Cerebellar nuclear complex (tissue), 1 donor: ENCODE data around the gene ZNF221.
"Not testable (repeated sequence)": the region's sequence is repeated elsewhere in the genome, so short reads cannot be mapped to it uniquely, and the experiment has no call there.

ENCODE experiments used
- DNase-seq, 2 experiments: peaks; one replicate each; lab custom pipeline; 2025; lab: John Stamatoyannopoulos, UW

ZNF221 gene

DNA sequence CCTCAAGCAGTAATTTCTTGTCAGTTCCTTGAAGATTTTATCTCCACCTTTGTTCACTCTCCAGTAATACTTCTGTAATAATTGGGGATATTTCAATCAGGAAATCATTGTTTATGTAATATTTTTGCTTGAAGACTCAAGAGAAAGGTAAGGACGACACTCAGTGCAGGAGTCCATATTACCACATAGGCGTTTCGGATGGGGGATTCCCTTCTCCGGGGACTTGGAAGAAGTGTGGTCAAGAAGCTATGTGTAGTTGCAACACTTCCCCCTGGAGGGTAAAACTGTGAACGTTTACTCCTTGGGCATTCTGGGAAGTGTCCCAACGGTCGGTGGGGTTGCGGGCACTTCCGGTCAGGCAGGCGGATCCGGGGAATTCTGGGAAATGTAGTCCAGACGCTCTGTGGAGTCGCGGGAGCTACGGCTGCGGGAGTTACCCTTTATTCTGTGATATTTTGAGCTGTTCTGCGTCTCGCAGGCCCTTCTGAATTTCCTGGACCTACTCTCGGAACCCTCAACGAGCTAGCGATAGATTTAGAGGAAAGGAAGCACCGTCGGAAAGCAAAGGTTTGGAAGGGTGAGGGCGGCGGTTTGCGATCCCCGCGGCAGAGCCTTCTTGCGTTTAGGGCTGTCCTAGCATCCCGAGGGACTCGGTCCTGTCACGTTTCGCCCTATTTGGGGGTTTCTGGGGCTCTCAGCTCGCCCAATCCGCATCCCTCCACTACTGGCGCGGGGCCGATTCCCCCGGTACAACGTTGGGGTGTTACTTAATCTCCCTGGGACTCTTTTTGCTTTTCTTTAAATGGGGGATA, at the start of gene ZNF221:
ZNF221 (plus strand) TSS at position 395 of the 812 bp plus-strand sequence. CDS start 11,499 bp downstream, outside the sequence.
- peak; percentile 64 to 81 for DNase-seq

- DNase-seq, result peak; percentile 29 to 56
Observed at GRCh38 chr19:43901395-43902390, 49.3 kb upstream of the ZNF221 start.

DNA sequence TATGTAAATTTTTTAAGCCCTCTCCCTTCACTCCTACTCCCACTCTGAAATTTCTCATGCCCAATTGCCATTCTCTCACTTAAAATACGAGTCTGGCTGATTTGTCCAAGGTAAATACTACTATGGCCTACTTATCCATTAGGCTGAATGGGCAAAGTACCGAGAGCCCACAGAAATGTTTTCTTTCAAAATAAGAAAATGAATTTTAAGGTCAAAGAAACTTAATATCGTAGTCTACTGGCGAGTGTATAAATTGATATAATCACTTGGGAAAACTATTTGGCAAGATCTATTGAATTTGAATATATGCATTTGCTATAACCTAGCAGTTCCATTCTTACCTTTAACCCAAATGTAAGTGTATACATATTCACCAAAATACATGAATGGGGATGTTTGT, 48.6 kb upstream of the ZNF221 start:
- no peak for DNase-seq

DNA sequence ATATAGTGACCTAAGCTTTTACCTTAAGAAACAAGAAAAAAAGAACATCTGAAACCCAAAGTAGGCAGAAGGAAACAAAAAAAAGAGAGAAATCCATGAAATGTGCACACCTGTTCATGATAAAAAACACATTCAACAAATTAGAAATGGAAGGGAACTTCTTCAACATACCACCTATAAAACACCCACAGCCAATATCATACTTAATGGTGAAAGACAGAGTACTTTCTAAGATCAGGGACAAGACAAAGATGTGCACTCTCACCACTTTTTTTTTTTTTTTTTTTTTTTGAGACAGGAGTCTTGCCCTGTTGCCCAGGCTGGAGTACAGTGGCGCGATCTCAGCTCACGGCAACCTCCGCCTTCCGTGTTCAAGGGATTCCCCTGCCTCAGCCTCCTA, 45.1 kb upstream of the ZNF221 start:
- no peak for DNase-seq

DNA sequence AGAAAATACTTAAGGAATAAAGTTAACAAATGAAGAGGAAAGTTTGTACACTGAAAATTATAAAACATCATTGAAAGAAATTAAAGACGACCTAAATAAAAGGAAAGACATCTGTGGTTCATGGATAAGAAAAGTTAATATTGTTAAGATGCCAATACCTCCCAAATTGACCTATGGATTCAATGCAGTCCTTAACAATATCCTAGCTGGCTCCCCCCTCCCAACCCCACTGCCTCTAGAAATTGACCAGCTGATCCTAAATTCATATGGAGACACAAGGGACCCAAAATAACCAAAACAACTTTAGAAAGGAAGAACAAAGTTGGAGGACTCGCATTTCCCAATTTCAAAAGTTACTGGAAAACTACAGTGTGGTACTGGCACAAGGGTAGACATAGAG, 44.3 kb upstream of the ZNF221 start:
- DNase-seq, result no peak

- no peak for DNase-seq
Observed at GRCh38 chr19:43908659-43909058, 42.4 kb upstream of the ZNF221 start.

DNA sequence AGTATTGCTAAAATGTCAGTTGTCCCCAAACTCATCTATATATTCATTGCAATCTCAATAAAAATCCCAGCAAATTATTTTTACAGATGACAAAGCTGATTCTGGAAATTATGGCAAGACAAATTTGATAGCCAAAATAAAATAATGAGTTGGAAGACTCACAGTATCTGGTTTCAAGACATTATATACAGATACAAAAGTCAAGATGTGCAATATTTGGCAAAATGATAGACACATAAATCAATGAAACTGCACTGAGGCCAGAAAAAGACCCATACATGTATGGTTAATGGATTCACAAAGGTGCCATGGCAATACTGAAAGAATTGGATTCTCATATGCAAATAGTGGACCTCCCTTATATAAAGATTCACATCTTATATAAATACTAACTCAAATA, 40.1 kb upstream of the ZNF221 start:
- DNase-seq, result no peak

- no peak for DNase-seq
Observed at GRCh38 chr19:43913383-43913782, 37.6 kb upstream of the ZNF221 start.

DNA sequence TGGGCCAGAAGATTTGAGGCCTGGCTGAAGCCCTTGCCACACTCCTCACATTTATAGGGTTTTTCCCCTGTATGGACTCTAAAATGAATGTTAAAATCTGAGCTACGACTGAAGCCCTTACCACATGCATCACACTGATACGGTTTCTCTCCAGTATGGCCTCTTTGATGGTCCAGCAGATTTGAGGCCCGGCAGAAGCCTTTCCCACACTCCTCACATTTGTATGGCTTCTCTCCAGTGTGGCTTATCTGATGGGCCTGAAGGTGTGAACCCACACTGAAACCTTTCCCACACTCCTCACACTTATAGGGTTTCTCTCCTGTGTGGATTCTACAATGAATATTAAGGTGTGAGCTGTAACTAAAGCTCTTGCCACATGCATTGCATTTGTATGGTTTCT, 37.0 kb upstream of the ZNF221 start:
- DNase-seq, result no peak

- DNase-seq, result no peak
Observed at GRCh38 chr19:43923875-43924274, 27.2 kb upstream of the ZNF221 start.

DNA sequence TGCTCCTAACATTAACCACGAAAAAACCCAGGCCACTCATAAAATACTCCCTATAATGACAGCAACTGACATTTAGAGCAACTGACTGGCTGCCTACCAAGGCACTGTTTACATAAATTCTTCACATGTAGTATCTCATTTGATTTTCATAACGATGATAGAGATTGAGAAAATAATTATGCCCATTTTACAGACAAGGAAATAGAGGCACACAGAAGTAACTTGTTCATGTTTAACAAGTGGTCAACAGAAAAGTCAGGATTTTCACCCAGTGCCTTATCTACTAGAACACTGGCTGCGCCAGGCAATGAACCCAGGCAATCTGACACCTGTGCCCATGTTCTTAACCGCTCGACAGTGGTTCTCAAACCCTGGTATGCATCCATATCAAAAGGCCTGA, 22.2 kb upstream of the ZNF221 start:
- no peak for DNase-seq

GRCh38 chr19:43934055-43934984, 16.7 kb upstream of the ZNF221 start:
- no peak for DNase-seq

DNA sequence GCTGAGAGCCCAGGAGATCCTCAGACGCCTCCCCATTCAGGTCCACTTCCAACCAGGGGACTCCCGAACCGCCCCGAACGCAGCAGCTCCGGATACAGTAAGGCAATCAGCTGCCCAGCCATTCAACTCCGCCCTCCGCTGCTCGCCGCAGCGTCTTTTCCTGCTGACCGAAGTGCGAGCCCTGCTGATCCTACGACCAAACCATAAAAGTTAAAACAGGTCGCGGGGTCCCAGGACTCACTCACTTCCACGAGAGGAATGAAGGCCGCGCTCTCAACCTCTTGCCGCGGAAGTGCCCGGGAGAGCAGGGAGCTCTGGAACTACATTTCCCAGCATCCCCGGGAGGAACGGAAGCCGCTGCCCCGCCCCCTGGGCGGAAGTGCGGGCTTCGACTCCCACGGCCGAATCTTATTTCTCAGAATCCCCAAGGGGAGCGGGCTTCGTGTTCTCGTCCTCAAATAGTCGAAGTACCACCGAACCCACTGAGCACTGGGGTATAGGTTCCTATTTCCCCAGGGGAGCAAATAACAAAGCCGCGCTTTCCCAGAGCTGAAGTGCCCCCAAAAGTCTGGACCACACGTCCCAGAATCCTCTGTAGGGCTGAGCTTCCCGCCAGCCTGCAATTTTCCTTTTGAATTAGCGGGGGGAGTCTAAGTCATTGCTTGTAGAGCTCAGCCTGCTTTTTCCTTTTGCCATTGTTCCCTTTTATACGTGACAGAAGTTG, 15.9 kb upstream of the ZNF221 start, which contains the start of gene ZNF45:
ZNF45 (minus strand) TSS at position 298 of the 724 bp plus-strand sequence. CDS start 13,097 bp downstream, outside the sequence.
- DNase-seq, result peak; percentile 3 to 68

GRCh38 chr19:43936188-43936587, 14.8 kb upstream of the ZNF221 start:
- DNase-seq, result no peak

DNA sequence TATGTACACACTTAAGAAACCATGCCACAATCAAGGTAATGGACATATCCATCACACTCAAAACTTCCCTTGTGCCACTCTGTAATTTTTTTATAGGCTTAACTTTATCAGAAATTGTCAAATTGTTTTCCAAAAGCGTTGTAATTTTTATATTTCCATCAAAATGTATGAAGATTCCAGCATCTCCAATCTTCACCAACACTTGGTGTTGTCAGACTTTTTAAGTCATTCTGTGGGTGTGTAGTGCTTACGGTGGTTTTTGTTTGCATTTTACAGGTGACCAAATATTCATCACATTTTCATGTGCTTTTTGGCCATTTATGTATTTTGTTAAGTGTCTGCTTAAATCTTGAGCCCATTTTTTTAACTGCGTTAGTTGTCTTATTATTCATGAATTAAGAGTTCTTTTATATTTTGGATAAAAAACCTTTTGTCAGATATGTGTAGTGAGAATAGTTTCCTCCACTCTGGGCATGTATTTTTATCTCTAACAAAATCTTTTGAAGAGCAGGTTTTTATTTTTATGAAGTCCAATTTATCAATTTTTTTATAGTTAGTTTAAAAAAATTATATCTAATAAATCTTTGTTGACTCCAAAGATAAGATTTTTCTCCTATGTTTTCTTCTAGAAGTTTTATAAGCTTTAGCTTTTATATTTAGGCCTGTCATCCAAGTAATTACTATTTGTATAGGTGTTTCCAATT, 11.3 kb upstream of the ZNF221 start:
- DNase-seq, result no peak

DNA sequence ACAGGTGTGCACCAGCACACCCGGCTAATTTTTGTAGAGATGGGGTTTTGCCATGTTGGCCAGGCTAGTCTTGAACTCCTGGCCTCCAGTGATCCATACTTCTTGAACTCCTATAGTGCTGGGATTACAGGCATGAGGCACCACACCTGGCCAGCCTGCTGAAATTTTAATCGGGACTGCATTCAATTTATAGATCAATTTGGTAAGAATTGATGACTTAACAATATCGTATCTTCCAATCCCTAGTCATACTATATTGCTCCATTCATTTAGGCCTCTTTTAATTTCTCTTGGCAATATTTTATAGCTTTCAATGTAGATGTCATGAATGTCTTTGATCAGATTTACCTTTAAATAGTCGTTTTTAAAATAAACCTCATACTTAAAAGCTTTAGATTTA, 10.3 kb upstream of the ZNF221 start:
- DNase-seq, result no peak

GRCh38 chr19:43941209-43941608, 9.8 kb upstream of the ZNF221 start:
- no peak for DNase-seq

GRCh38 chr19:43947412-43947811, 3.6 kb upstream of the ZNF221 start:
- not testable (repeated sequence) for DNase-seq

GRCh38 chr19:43949803-43950202, 1.2 kb upstream of the ZNF221 start:
- DNase-seq, result not testable (repeated sequence)

GRCh38 chr19:43956827-43957226, 5.8 kb downstream of the ZNF221 start:
- DNase-seq, result no peak
